RWPE2 (cell line): Measurements from ENCODE around the gene PSMD13.

ENCODE experiments used
- ATAC-seq: fragments of 200-7000 bp; cut with Tn5 transposase; 3 replicates; pipeline ENCODE4 v1.9.1; 2021; ENCODE audit warnings: low read depth
- DNase-seq: peaks from one replicate; pipeline ENCODE4 v3.0.0-alpha.2; 2020; ENCODE audit warnings: low spot score
- H3K27ac ChIP-seq: fragments of 450-650 bp; 2 replicates; pipeline ENCODE4 v1.5.1; 2017; ENCODE audit warnings: mild to moderate bottlenecking; ENCODE audit not compliant: poor library complexity, severe bottlenecking
- H3K27me3 ChIP-seq: fragments of 250-450 bp; sonication (Bioruptor Pico); 2 replicates; pipeline ENCODE4 v1.5.1; 2021; ENCODE audit warnings: mild to moderate bottlenecking, moderate library complexity; ENCODE audit not compliant: insufficient read depth, poor library complexity, severe bottlenecking
- H3K36me3 ChIP-seq: fragments of 250-450 bp; sonication (Bioruptor Pico); 2 replicates; pipeline ENCODE4 v1.5.1; 2020; ENCODE audit warnings: low read depth, mild to moderate bottlenecking, moderate library complexity
- H3K4me1 ChIP-seq: fragments of 250-450 bp; sonication (Bioruptor Pico); 2 replicates; pipeline ENCODE4 v1.5.1; 2021; ENCODE audit warnings: mild to moderate bottlenecking, moderate library complexity; ENCODE audit not compliant: insufficient read depth, poor library complexity, severe bottlenecking
- H3K4me3 ChIP-seq: fragments of 250-450 bp; sonication (Bioruptor Pico); 2 replicates; pipeline ENCODE4 v1.5.1; 2021; ENCODE audit warnings: mild to moderate bottlenecking, moderate library complexity; ENCODE audit not compliant: severe bottlenecking
- H3K9me3 ChIP-seq: fragments of 250-450 bp; sonication (Bioruptor Pico); 2 replicates; pipeline ENCODE4 v1.5.1; 2021; ENCODE audit warnings: mild to moderate bottlenecking, moderate library complexity; ENCODE audit not compliant: severe bottlenecking
- CTCF ChIP-seq: fragments of 450-650 bp; IDR thresholded peaks from one replicate; pipeline ENCODE4 v1.5.1; 2017; ENCODE audit warnings: mild to moderate bottlenecking, moderate library complexity; ENCODE audit not compliant: poor library complexity, severe bottlenecking

The PSMD13 gene

GRCh38 chr11:279040-279965 is 42.5 kb downstream of the PSMD13 start:
- Histone ChIP-seq H3K27me3 (peaks cover 67% of the 10 kb centered on the region), H3K27ac (no peak overlapping the region), H3K4me3 (no peak overlapping the region), H3K9me3 (peaks cover 9% of the 10 kb centered on the region), H3K4me1 (no peaks in the 10 kb centered on the region), H3K36me3 (no peaks in the 10 kb centered on the region)
- ATAC-seq (no peak), DNase-seq (no peak)
- no peak for TF ChIP-seq CTCF

- H3K27me3 ChIP-seq = peaks cover 66% of the 10 kb centered on the region
- peaks cover 9% of the 10 kb centered on the region for H3K9me3 ChIP-seq
- H3K4me1 ChIP-seq = no peaks in the 10 kb centered on the region
- ATAC-seq (peak; percentile 30; the same call in 1 of the 3 replicates), DNase-seq (no peak)
- no peak overlapping the region for H3K4me3 ChIP-seq
- H3K36me3 ChIP-seq = no peaks in the 10 kb centered on the region
- TF ChIP-seq CTCF = no peak
- no peak overlapping the region for H3K27ac ChIP-seq
Measured at GRCh38 chr11:279966-280705, 43.4 kb downstream of the PSMD13 start.

GRCh38 chr11:280706-281485 is 44.1 kb downstream of the PSMD13 start:
- Histone ChIP-seq H3K36me3 (no peaks in the 10 kb centered on the region), H3K27ac (no peak overlapping the region), H3K4me1 (no peaks in the 10 kb centered on the region), H3K27me3 (peaks cover 62% of the 10 kb centered on the region), H3K4me3 (no peak overlapping the region), H3K9me3 (peaks cover 9% of the 10 kb centered on the region)
- TF ChIP-seq CTCF = no peak
- ATAC-seq (peak; percentile 14; the same call in 1 of the 3 replicates), DNase-seq (peak; percentile 57)

GRCh38 chr11:281486-282161 is 44.8 kb downstream of the PSMD13 start:
- ATAC-seq (no peak), DNase-seq (no peak)
- peaks cover 2% of the 10 kb centered on the region for H3K9me3 ChIP-seq
- TF ChIP-seq CTCF = no peak
- no peak overlapping the region for H3K4me3 ChIP-seq
- H3K27ac ChIP-seq = no peak overlapping the region
- H3K36me3 ChIP-seq = no peaks in the 10 kb centered on the region
- peaks cover 56% of the 10 kb centered on the region for H3K27me3 ChIP-seq
- no peaks in the 10 kb centered on the region for H3K4me1 ChIP-seq
